Rectal smooth muscle tissue (tissue), 1 donor: Measurements from ENCODE around the gene INVS.
"Not testable (repeated sequence)": the region's sequence is repeated elsewhere in the genome, so short reads cannot be mapped to it uniquely, and the experiment has no call there.

Experiments used
- H3K27ac ChIP-seq: one replicate; pipeline ENCODE4 v1.7.0; 2013; ENCODE audit warnings: low read depth, low read length, inconsistent platforms
- H3K27me3 ChIP-seq: one replicate; pipeline ENCODE4 v1.7.0; 2013; ENCODE audit warnings: low read length; ENCODE audit not compliant: control insufficient read depth, insufficient read depth
- H3K36me3 ChIP-seq: one replicate; pipeline ENCODE4 v1.7.0; 2013; ENCODE audit warnings: low read length; ENCODE audit not compliant: control insufficient read depth, insufficient read depth
- H3K4me1 ChIP-seq: one replicate; pipeline ENCODE4 v1.7.0; 2013; ENCODE audit warnings: low read length; ENCODE audit not compliant: control insufficient read depth, insufficient read depth
- H3K4me3 ChIP-seq: one replicate; pipeline ENCODE4 v1.7.0; 2013; ENCODE audit warnings: low read length
- H3K9ac ChIP-seq: one replicate; pipeline ENCODE4 v1.7.0; 2013; ENCODE audit warnings: low read length

INVS gene, protein sequence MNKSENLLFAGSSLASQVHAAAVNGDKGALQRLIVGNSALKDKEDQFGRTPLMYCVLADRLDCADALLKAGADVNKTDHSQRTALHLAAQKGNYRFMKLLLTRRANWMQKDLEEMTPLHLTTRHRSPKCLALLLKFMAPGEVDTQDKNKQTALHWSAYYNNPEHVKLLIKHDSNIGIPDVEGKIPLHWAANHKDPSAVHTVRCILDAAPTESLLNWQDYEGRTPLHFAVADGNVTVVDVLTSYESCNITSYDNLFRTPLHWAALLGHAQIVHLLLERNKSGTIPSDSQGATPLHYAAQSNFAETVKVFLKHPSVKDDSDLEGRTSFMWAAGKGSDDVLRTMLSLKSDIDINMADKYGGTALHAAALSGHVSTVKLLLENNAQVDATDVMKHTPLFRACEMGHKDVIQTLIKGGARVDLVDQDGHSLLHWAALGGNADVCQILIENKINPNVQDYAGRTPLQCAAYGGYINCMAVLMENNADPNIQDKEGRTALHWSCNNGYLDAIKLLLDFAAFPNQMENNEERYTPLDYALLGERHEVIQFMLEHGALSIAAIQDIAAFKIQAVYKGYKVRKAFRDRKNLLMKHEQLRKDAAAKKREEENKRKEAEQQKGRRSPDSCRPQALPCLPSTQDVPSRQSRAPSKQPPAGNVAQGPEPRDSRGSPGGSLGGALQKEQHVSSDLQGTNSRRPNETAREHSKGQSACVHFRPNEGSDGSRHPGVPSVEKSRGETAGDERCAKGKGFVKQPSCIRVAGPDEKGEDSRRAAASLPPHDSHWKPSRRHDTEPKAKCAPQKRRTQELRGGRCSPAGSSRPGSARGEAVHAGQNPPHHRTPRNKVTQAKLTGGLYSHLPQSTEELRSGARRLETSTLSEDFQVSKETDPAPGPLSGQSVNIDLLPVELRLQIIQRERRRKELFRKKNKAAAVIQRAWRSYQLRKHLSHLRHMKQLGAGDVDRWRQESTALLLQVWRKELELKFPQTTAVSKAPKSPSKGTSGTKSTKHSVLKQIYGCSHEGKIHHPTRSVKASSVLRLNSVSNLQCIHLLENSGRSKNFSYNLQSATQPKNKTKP

GRCh38 chr9:100098887-100099721 lies at the start of gene INVS, which contains the start of gene ERP44:
TSS of gene INVS (plus strand) at chr9:100099243. CDS start at chr9:100104522, 5,279 bp downstream.
TSS of gene ERP44 (minus strand) at chr9:100099000. CDS start at chr9:100098840, 160 bp downstream.
- Histone ChIP-seq H3K9ac (peak within 1 kb of the TSS; percentile 74), H3K4me3 (peak within 1 kb of the TSS; percentile 97), H3K27me3 (no peaks in the 10 kb centered on the region), H3K27ac (peak within 1 kb of the TSS; percentile 86), H3K36me3 (peaks cover 3% of the 10 kb centered on the region), H3K4me1 (peaks cover 7% of the 10 kb centered on the region)

DNA sequence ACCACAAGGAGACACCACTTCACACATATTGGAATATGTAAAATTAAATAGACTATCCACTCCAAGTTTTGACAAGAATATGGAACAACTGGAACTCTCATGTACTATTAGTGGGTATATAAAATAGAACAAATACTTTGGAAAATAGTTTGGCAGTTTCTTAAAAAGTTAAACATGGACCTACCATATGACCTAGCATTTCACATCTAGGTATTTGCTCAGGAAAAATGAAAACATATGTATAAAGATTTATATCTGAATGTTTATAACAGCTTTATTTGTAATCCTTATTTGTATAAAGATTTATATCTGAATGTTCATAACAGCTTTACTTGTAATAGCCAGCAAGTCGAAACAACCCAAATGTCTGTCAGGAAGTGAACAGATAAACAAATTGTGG lies 49.5 kb upstream of the INVS start:
- Histone ChIP-seq H3K4me3 (no peak overlapping the region), H3K27me3 (no peaks in the 10 kb centered on the region), H3K36me3 (no peaks in the 10 kb centered on the region), H3K27ac (no peak overlapping the region), H3K9ac (no peak overlapping the region), H3K4me1 (no peaks in the 10 kb centered on the region)

GRCh38 chr9:100052375-100052774 lies 46.7 kb upstream of the INVS start:
- Histone ChIP-seq H3K4me3 (no peak overlapping the region), H3K4me1 (no peaks in the 10 kb centered on the region), H3K36me3 (no peaks in the 10 kb centered on the region), H3K9ac (no peak overlapping the region), H3K27ac (no peak overlapping the region), H3K27me3 (no peaks in the 10 kb centered on the region)

DNA sequence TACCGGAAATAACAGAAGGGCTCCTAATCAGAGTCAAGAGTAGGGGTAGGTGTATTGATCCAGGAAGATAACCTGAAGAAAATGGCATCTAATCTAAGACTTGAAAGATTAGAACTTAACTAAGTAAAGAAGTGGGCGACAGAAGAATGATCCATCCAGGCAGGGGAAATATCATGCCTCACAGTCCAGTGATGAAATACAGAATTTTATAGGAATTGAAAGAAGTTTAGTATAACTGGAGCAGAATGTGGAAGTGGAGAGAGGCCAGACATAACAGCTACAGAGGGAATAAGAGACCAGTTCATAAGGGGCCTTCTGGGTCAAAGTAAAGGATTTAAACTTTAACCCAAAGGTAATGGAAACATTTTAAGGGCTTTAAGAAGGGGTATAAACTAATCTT lies 42.5 kb upstream of the INVS start:
- Histone ChIP-seq H3K27ac (no peak overlapping the region), H3K36me3 (no peaks in the 10 kb centered on the region), H3K4me1 (no peaks in the 10 kb centered on the region), H3K27me3 (no peaks in the 10 kb centered on the region), H3K9ac (no peak overlapping the region), H3K4me3 (no peak overlapping the region)

- Histone ChIP-seq H3K9ac (no peak overlapping the region), H3K36me3 (no peaks in the 10 kb centered on the region), H3K4me1 (no peaks in the 10 kb centered on the region), H3K27me3 (no peaks in the 10 kb centered on the region), H3K4me3 (no peak overlapping the region), H3K27ac (no peak overlapping the region)
Observed at GRCh38 chr9:100057624-100058023, 41.4 kb upstream of the INVS start.

GRCh38 chr9:100058699-100059579 lies 40.1 kb upstream of the INVS start:
- Histone ChIP-seq H3K27me3 (no peaks in the 10 kb centered on the region), H3K9ac (no peak overlapping the region), H3K36me3 (no peaks in the 10 kb centered on the region)

DNA sequence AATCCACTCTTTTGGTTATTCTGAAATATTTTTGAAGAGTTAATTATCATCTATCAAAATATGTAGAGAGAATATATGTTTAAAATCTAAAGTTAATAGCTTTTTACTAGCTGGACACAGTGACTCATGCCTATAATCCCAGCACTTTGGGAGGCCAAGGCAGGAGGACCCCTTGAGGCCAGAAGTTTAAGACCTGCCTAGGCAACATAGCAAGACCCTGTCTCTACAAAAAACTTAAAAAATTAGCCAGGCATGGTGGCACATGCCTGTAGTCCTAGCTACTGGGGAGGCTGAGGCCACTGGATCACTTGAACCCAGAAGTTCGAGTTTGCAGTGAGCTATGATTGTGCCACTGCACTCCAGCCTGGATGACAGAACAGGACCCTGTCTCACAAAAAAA lies 36.4 kb upstream of the INVS start:
- not testable (repeated sequence) for H3K36me3 ChIP-seq, H3K27ac ChIP-seq, H3K4me3 ChIP-seq, H3K4me1 ChIP-seq, H3K27me3 ChIP-seq, H3K9ac ChIP-seq

More at GRCh38 chr9:100058699-100059579, 40.1 kb upstream of the INVS start:
- Histone ChIP-seq H3K4me1 (no peaks in the 10 kb centered on the region), H3K27ac (no peak overlapping the region), H3K4me3 (no peak overlapping the region)

DNA sequence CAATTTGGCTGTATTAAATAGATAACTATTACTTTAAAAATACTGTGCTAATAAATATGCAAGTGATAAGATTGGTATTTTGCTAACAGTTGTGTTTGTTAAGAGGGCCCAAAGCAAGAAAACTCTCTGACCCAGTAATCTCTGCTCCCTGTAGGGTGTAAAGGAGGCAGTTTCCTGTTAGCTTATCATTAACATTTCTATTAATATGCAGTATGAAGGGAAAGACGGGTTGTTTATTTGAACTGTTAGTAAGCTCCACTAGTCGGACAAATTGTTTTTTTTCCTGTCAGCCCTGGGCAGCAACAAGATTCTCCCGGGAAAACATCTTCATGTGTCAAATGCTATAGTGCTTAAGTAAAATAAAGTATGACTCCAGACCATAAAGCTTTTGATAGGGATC lies 35.9 kb upstream of the INVS start:
- H3K27me3 ChIP-seq = no peaks in the 10 kb centered on the region
- no peak overlapping the region for H3K27ac ChIP-seq
- no peak overlapping the region for H3K4me3 ChIP-seq
- no peaks in the 10 kb centered on the region for H3K36me3 ChIP-seq
- no peaks in the 10 kb centered on the region for H3K4me1 ChIP-seq
- no peak overlapping the region for H3K9ac ChIP-seq

DNA sequence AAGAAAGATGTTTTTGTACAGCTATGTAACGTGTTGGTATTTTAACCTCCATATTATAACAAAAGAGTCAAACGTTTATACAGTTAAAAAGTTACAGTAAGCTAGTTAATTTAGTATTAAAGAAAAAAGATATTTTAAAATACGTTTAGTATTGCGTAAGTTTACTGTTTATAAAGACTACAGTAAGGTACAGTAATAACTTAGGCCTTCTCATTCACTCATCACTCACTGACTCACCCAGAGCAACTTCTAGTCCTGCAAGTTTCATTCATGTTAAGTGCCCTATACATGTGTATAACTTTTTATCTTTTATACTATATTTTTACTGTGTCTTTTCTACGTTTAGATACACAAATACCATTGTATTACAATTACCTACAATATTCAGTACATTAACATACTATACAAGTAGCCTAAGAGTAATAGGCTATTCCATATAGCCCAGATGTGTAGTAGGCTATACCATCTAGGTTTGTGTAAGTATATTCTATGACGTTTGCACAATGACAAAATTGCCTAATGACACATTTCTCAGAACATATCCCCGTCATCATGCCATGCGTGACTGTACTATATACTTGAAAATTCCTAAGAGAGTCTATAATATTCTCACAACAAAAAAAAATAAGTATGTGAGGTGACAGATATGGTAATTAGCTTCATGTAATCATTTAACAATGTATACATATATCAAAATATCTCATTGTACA lies 34.0 kb upstream of the INVS start:
- Histone ChIP-seq H3K4me1 (no peaks in the 10 kb centered on the region), H3K4me3 (no peak overlapping the region), H3K27me3 (no peaks in the 10 kb centered on the region), H3K9ac (no peak overlapping the region), H3K36me3 (no peaks in the 10 kb centered on the region), H3K27ac (no peak overlapping the region)

DNA sequence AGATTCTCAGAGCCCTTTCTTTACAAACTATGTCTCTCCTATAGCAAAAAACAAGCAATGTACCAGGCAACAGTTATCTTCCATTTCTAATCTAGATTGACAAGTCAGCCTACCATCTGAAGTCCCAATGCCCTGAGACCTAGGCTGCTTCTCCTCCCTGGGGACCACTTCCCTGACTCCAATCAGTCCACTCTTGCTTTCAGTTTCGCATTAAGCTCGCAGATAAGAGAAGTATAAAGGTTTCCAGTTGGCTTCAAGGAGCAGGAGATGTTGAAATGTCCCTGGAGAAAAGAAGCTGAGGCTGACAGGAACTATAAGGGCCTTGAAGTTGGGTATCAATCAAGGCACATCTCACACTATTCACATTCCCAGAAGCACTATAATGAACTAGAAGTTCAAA lies 32.5 kb upstream of the INVS start:
- Histone ChIP-seq H3K27me3 (no peaks in the 10 kb centered on the region), H3K36me3 (no peaks in the 10 kb centered on the region), H3K4me3 (peak overlapping the region; percentile 11), H3K27ac (no peak overlapping the region), H3K9ac (no peak overlapping the region), H3K4me1 (no peaks in the 10 kb centered on the region)

- not testable (repeated sequence) for H3K4me1 ChIP-seq, H3K4me3 ChIP-seq, H3K9ac ChIP-seq, H3K27me3 ChIP-seq, H3K27ac ChIP-seq, H3K36me3 ChIP-seq
Observed at GRCh38 chr9:100067990-100068389, 31.1 kb upstream of the INVS start.
